ENCODE data around the gene SYT1.
"Not testable (repeated sequence)": the region's sequence is repeated elsewhere in the genome, so short reads cannot be mapped to it uniquely, and the experiment has no call there.

Gene SYT1

DNA sequence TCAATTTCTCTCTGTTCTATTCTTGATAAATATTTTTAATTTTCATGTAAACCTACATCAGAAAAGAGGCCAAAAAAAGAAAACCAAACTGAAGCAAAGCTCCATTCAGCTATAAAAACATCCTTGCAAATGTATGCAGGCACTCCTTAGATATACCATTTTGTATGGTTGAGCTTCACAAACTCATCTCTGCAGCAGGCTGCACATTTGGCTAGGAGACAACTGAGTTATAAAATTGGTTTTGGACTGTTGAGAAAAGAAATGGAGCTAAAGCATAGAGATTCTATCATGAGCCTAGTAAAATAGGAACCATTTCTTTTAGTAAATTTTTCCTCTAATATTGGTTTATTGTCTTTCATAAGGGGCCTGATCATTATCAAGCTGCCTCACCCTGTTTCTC lies 156.4 kb downstream of the SYT1 start:
- CTCF ChIA-PET: interaction anchor here (0.9 to 2.1 kb wide), 3 partner anchors 12 to 62 kb away, joined by 3 to 7 read pairs (median 3); no protein-coding TSS in a partner anchor

GRCh38 chr12:79023261-79023660 lies 158.7 kb downstream of the SYT1 start:
- TF ChIP-seq CTCF (IDR thresholded peaks at IDR 0.05; ENCODE audit: control extremely low read depth, extremely low read depth, low read depth, missing control alignments): no peak
- POLR2A ChIA-PET: no interaction called here
- CTCF ChIA-PET: no interaction called here
- no peak for DNase-seq (ENCODE audit: extremely low spot score)

More for the DNA sequence above, 156.4 kb downstream of the SYT1 start:
- TF ChIP-seq CTCF (IDR thresholded peaks at IDR 0.05; ENCODE audit: control extremely low read depth, extremely low read depth, low read depth, missing control alignments): no peak
- POLR2A ChIA-PET: no interaction called here
- DNase-seq (ENCODE audit: extremely low spot score): no peak

DNA sequence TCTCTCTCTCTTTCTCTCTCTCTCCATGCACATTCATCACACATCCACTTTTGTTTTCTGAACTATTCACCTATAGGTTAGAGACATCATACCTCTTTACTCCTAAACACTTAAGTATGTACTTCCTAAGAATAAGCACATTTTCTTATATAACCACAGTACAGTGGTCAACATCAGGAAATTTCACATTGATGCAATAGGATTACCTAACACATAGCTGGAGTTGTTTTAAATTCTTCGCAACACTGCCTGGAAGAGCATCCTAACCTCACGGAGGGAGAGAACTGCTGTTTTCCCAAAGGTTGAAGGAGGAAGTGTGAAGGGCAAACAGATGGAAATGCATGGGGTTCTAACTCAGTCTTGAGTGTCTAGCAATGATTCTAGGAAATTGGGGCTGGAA lies 159.2 kb downstream of the SYT1 start:
- no peak for DNase-seq (ENCODE audit: extremely low spot score)
- POLR2A ChIA-PET: no interaction called here
- CTCF ChIA-PET: no interaction called here

DNA sequence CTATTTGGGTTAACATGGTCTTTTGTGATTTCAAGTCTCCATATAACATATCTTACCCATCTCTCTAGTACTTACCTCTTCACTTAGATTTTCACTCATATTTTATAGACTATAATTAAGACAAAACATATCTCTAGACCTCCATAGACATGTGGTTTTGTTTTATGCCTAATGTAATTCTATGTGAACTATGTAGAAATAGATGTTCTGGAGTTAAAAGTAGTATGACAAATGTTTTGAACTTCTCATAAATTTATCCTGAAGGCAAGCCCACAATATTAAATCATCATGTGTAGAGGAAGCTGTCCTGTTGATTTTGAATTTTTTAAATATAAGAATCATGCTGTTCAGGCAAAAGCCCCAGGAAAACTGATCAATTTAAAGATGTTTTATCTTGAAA lies 169.2 kb downstream of the SYT1 start:
- TF ChIP-seq CTCF (IDR thresholded peaks at IDR 0.05; ENCODE audit: control extremely low read depth, extremely low read depth, low read depth, missing control alignments): no peak
- POLR2A ChIA-PET: no interaction called here
- CTCF ChIA-PET: no interaction called here
- DNase-seq (ENCODE audit: extremely low spot score): no peak

More for the DNA sequence above, 159.2 kb downstream of the SYT1 start:
- TF ChIP-seq CTCF (IDR thresholded peaks at IDR 0.05; ENCODE audit: control extremely low read depth, extremely low read depth, low read depth, missing control alignments): no peak

DNA sequence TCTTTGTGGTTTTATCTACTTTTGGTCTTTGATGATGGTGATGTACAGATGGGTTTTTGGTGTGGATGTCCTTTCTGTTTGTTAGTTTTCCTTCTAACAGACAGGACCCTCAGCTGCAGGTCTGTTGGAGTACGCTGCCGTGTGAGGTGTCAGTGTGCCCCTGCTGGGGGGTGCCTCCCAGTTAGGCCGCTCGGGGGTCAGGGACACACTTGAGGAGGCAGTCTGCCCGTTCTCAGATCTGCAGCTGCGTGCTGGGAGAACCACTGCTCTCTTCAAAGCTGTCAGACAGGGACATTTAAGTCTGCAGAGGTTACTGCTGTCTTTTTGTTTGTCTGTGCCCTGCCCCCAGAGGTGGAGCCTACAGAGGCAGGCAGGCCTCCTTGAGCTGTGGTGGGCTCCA lies 180.2 kb downstream of the SYT1 start:
- POLR2A ChIA-PET, CTCF ChIA-PET: not testable (repeated sequence)

DNA sequence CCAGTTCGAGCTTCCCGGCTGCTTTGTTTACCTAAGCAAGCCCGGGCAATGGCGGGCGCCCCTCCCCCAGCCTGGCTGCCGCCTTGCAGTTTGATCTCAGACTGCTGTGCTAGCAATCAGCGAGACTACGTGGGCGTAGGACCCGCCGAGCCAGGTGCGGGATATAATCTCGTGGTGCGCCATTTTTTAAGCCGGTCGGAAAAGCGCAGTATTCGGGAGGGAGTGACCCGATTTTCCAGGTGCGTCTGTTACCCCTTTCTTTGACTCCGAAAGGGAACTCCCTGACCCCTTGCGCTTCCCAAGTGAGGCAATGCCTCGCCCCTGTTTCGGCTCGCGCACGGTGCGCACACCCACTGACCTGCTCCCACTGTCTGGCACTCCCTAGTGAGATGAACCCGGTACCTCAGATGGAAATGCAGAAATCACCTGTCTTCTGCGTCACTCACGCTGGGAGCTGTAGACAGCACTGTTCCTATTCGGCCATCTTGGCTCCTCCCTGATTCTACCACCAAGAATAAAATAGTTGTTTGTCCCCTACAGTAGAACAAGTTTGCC lies 180.7 kb downstream of the SYT1 start:
- POLR2A ChIA-PET; DNase-seq (ENCODE audit: extremely low spot score); CTCF ChIA-PET: not testable (repeated sequence)

More for the DNA sequence above, 180.2 kb downstream of the SYT1 start:
- DNase-seq (ENCODE audit: extremely low spot score): not testable (repeated sequence)

DNA sequence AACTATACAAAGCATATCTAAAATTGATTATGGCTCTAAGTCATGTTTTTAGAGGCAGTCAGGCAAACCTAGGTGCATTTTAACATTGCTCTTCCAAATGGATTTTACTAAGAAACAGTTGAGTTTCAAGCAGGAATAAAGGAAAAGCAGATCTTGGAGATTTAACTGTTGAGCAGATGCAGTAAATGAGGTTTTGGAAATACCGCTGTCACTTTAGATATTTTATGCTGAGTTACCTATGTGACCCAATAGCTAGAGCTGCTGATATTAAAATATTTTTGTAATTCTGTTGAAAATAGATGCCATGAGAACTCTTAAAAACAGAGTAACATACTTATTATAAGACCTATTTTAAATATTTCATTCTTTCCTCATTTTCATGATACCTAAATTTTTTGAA lies 181.4 kb downstream of the SYT1 start:
- ChIA-PET POLR2A (no interaction called here), CTCF (no interaction called here)
- no peak for DNase-seq (ENCODE audit: extremely low spot score)
- no peak for TF ChIP-seq CTCF (IDR thresholded peaks at IDR 0.05; ENCODE audit: control extremely low read depth, extremely low read depth, low read depth, missing control alignments)

- ChIA-PET POLR2A (no interaction called here), CTCF (no interaction called here)
- TF ChIP-seq CTCF (IDR thresholded peaks at IDR 0.05; ENCODE audit: control extremely low read depth, extremely low read depth, low read depth, missing control alignments): no peak
- no peak for DNase-seq (ENCODE audit: extremely low spot score)
Measured at GRCh38 chr12:79048962-79049361, 184.4 kb downstream of the SYT1 start.
